Right atrium auricular region (tissue), 2 donors: ENCODE results near the gene TOR3A. TPM values are rescaled to one million over a fixed set of nuclear protein-coding genes. Genes with fewer than 3 reads are reported as not detected.

Experiments
- DNase-seq: peaks from one replicate; pipeline ENCODE4 v3.0.0-alpha.2; 2019; ENCODE audit warnings: low spot score
- H3K27ac ChIP-seq, 2 donors: fragments of 200-600 bp; sonication (generic); 1 replicate in 1 of 2; 2 replicates in 1 of 2; pipeline ENCODE4 v1.5.1; 2016 to 2019
- H3K27me3 ChIP-seq, 2 donors: fragments of 200-600 bp; sonication (generic); one replicate each; pipeline versions ENCODE4 v1.5.1 to v1.6.0; 2017 to 2019
- H3K36me3 ChIP-seq: fragments of 200-600 bp; sonication (generic); one replicate; pipeline ENCODE4 v1.5.1; 2016
- H3K4me1 ChIP-seq, 2 donors: fragments of 200-600 bp; sonication (generic); one replicate each; pipeline versions ENCODE4 v1.5.1 to v1.6.0; 2017 to 2019
- H3K4me3 ChIP-seq, 2 donors: fragments of 200-600 bp; sonication (generic); 1 replicate in 1 of 2; 2 replicates in 1 of 2; pipeline ENCODE4 v1.5.1; 2017 to 2019; ENCODE audit warnings: mild to moderate bottlenecking in 1 of 2, moderate library complexity in 1 of 2
- H3K9me3 ChIP-seq, 2 donors: fragments of 200-600 bp; sonication (generic); one replicate each; pipeline ENCODE4 v1.5.1; 2019
- CTCF ChIP-seq, 2 donors: fragments of 200-600 bp; sonication (generic); IDR thresholded peaks; one replicate each; pipeline ENCODE4 v1.5.1; 2019; ENCODE audit warnings: antibody characterized with exemption in 2 of 2
- total RNA-seq, 2 donors: library from RNA; depleted of rRNA; stranded (reverse); fragments of >200 nt; gene quantifications; one replicate each; pipeline ENCODE4 v1.1.0, GENCODE V29; 2016

The TOR3A gene
- total RNA-seq, 2 donors from 2014 or later: 14.3 to 19.7 TPM

- no peak overlapping the region for H3K4me3 ChIP-seq
- TF ChIP-seq CTCF (IDR thresholded peaks at IDR 0.05): no peak
- peaks cover 14% of the 10 kb centered on the region for H3K36me3 ChIP-seq
- no peaks in the 10 kb centered on the region for H3K27me3 ChIP-seq
- no peak overlapping the region for H3K27ac ChIP-seq
- DNase-seq: no peak
- no peaks in the 10 kb centered on the region for H3K9me3 ChIP-seq
- H3K4me1 ChIP-seq: no peaks in the 10 kb centered on the region
These were observed 20.2 kb upstream of the TOR3A start for GRCh38 chr1:179061360-179062282.

- no peak overlapping the region for H3K4me3 ChIP-seq
- TF ChIP-seq CTCF (IDR thresholded peaks at IDR 0.05): no peak
These were observed 15.4 kb upstream of the TOR3A start for GRCh38 chr1:179066471-179066870.

GRCh38 chr1:179077396-179077795 lies 4.5 kb upstream of the TOR3A start:
- no peaks in the 10 kb centered on the region for H3K9me3 ChIP-seq
- no peak overlapping the region for H3K27ac ChIP-seq
- H3K4me3 ChIP-seq: no peak overlapping the region
- no peak for TF ChIP-seq CTCF (IDR thresholded peaks at IDR 0.05)
- peaks cover 6% of the 10 kb centered on the region for H3K36me3 ChIP-seq
- no peaks in the 10 kb centered on the region for H3K27me3 ChIP-seq
- peaks cover 0 to 8% of the 10 kb centered on the region in 2 donors for H3K4me1 ChIP-seq
- no peak for DNase-seq

More at GRCh38 chr1:179066471-179066870, 15.4 kb upstream of the TOR3A start:
- H3K4me1 ChIP-seq: no peaks in the 10 kb centered on the region
- DNase-seq: no peak
- H3K9me3 ChIP-seq: no peaks in the 10 kb centered on the region
- H3K36me3 ChIP-seq: peaks cover 21% of the 10 kb centered on the region
- H3K27me3 ChIP-seq: no peaks in the 10 kb centered on the region
- H3K27ac ChIP-seq: no peak overlapping the region

GRCh38 chr1:179079113-179079761 lies 2.6 kb upstream of the TOR3A start:
- Histone ChIP-seq H3K27me3 (no peaks in the 10 kb centered on the region), H3K4me1 (peaks cover 0 to 20% of the 10 kb centered on the region in 2 donors), H3K9me3 (no peaks in the 10 kb centered on the region), H3K36me3 (no peaks in the 10 kb centered on the region), H3K4me3 (no peak overlapping the region), H3K27ac (no peak overlapping the region)
- peak; percentile 60 to 81 for TF ChIP-seq CTCF (IDR thresholded peaks at IDR 0.05)
- DNase-seq: peak; percentile 72

- H3K9me3 ChIP-seq: no peaks in the 10 kb centered on the region
- H3K27ac ChIP-seq: peak overlapping the region; percentile 86 to 90
- H3K4me3 ChIP-seq: peak overlapping the region; percentile 83 to 89
- H3K27me3 ChIP-seq: no peaks in the 10 kb centered on the region
- no peak for TF ChIP-seq CTCF (IDR thresholded peaks at IDR 0.05)
- H3K36me3 ChIP-seq: peaks cover 7% of the 10 kb centered on the region
- H3K4me1 ChIP-seq: peaks cover 0 to 20% of the 10 kb centered on the region in 2 donors
- DNase-seq: no peak
These were observed 794 bp upstream of the TOR3A start for GRCh38 chr1:179080866-179081686.
